Esophagus squamous epithelium (tissue), 5 donors: ENCODE results near the gene SEC14L6. TPM values are rescaled to one million over a fixed set of nuclear protein-coding genes. Genes with fewer than 3 reads are reported as not detected.
"Not testable (repeated sequence)": the region's sequence is repeated elsewhere in the genome, so short reads cannot be mapped to it uniquely, and the experiment has no call there.

Experiments
- DNase-seq: peaks from one replicate; lab custom pipeline; 2025; lab: John Stamatoyannopoulos, UW
- H3K27ac ChIP-seq, 4 donors: fragments of 200-600 bp; sonication (generic); one replicate each; pipeline ENCODE4 v1.5.1; 2016 to 2019; ENCODE audit warnings: mild to moderate bottlenecking in 1 of 4
- H3K27me3 ChIP-seq, 4 donors: fragments of 200-600 bp; sonication (generic); 1 replicate in 3 of 4; 2 replicates in 1 of 4; pipeline versions ENCODE4 v1.5.1 to v1.6.0; 2017 to 2021; ENCODE audit warnings: antibody characterized with exemption in 1 of 4
- H3K36me3 ChIP-seq, 3 donors: fragments of 200-600 bp; sonication (generic); one replicate each; pipeline ENCODE4 v1.5.1; 2016 to 2019
- H3K4me1 ChIP-seq, 3 donors: fragments of 200-600 bp; sonication (generic); one replicate each; pipeline ENCODE4 v1.5.1; 2017 to 2019
- H3K4me3 ChIP-seq, 4 donors: fragments of 200-600 bp; sonication (generic); 1 replicate in 3 of 4; 2 replicates in 1 of 4; pipeline ENCODE4 v1.5.1; 2016 to 2019; ENCODE audit warnings: mild to moderate bottlenecking in 2 of 4, moderate library complexity in 1 of 4
- H3K9me3 ChIP-seq, 3 donors: fragments of 200-600 bp; sonication (generic); one replicate each; pipeline ENCODE4 v1.5.1; 2016 to 2019
- POLR2A ChIP-seq, 4 donors: fragments of 450-650 bp; IDR thresholded peaks; one replicate each; pipeline ENCODE4 v1.6.1; 2017; ENCODE audit warnings: antibody characterized with exemption in 4 of 4, mild to moderate bottlenecking in 4 of 4, moderate library complexity in 3 of 4
- WGBS, 2 donors: methylation state at CpG; one replicate each; pipeline ENCODE4 v1.1.5; 2018; 5-methylcytosine and 5-hydroxymethylcytosine counted together
- intact Hi-C: fragments of 100-400 bp; cut with DNase I; formaldehyde crosslinking; loops from one replicate; pipeline ENCODE4 v1.15.0; 2022
- total RNA-seq, 4 donors: library from RNA; depleted of rRNA; stranded (reverse); fragments of >200 nt; gene quantifications; one replicate each; pipeline ENCODE4 v1.1.0, GENCODE V29; 2016
- TF ChIP-seq, protein P1 (sequence below), 6 experiments: fragments of 450-650 bp in 4 of 6; fragments of 200-600 bp in 2 of 6; sonication (generic) in 2 of 6; IDR thresholded peaks; one replicate each; pipeline ENCODE4 v1.5.1; 2016 to 2019; ENCODE audit warnings: antibody characterized with exemption in 6 of 6, mild to moderate bottlenecking in 4 of 6, moderate library complexity in 4 of 6
- donor health status: DM: yes; HTN: yes; CAD: no.

The SEC14L6 gene
- total RNA-seq, 4 donors from 2014 or later = 0.19 TPM; not detected in 3

DNA sequence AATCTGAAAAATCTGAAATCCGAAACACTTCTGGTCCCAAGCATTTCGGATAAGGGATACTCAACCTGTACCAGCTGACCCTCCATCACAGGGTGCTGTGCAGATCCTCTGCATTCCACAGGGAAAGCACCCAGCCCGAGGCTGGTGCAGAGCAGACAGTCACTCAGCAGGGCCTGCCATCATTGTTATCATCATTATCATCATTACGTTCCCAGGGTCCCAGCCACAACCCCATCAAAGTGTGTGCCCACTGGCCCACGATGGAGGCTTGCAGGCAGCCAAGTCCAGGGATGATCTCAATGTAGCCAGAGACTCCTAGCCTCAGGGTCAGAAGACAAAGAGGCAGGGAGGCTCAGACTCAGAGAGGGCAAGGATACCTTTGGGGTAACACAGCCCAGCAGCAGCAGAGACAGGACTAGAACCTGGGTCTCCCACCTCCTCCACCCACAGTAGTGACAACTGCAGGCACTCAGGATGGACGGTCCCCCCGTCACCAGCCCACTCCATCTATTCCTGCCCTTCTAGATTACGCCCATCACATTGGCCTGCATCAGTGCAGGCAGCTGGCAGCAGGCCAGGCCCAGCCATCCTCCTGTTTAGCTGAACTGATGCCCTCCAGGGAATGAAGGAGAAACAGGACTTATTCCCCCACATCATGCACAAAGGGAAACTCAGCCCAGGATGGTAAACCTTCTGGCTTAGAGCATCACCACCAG lies 17.7 kb upstream of the SEC14L6 start:
- Histone ChIP-seq H3K4me1 (peaks cover 0 to 6% (median 0%) of the 10 kb centered on the region in 3 donors), H3K27ac (no peak overlapping the region), H3K36me3 (no peaks in the 10 kb centered on the region), H3K27me3 (peaks cover 0 to 5% (median 0%) of the 10 kb centered on the region in 4 donors), H3K4me3 (no peak overlapping the region), H3K9me3 (no peaks in the 10 kb centered on the region)
- no peak for TF ChIP-seq POLR2A (IDR thresholded peaks at IDR 0.05)
- TF ChIP-seq, protein P1, sequence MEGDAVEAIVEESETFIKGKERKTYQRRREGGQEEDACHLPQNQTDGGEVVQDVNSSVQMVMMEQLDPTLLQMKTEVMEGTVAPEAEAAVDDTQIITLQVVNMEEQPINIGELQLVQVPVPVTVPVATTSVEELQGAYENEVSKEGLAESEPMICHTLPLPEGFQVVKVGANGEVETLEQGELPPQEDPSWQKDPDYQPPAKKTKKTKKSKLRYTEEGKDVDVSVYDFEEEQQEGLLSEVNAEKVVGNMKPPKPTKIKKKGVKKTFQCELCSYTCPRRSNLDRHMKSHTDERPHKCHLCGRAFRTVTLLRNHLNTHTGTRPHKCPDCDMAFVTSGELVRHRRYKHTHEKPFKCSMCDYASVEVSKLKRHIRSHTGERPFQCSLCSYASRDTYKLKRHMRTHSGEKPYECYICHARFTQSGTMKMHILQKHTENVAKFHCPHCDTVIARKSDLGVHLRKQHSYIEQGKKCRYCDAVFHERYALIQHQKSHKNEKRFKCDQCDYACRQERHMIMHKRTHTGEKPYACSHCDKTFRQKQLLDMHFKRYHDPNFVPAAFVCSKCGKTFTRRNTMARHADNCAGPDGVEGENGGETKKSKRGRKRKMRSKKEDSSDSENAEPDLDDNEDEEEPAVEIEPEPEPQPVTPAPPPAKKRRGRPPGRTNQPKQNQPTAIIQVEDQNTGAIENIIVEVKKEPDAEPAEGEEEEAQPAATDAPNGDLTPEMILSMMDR (IDR thresholded peaks at IDR 0.05) = no peak
- 65 to 80% methylated on average over 4 to 8 of the region's 8 CpGs for WGBS, 2 donors
- no peak for DNase-seq
- intact Hi-C loops = no loop called here

DNA sequence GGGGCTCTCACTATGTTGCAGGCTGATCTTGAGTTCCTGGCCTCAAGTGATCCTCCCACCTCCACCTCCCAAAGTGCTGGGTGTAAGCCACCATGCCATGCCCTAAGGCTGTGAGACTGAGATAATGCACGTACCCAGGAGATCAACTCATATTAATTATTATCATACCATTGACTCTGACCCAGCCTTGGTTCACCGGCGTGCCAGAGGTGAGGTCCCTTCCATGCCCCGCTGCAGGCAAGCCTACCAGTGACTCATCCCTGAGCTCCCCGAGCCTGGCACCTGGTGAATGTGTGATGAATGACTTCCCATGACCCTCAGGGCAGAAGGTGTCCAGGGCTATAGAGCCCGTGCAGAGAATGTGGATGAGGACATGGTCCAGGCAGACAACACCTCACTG lies 15.8 kb upstream of the SEC14L6 start:
- H3K27ac ChIP-seq = no peak overlapping the region
- intact Hi-C loops = no loop called here
- H3K27me3 ChIP-seq = peaks cover 0 to 5% (median 0%) of the 10 kb centered on the region in 4 donors
- H3K36me3 ChIP-seq = no peaks in the 10 kb centered on the region
- WGBS, 2 donors = 18 to 26% methylated on average over 2 to 3 of the region's 6 CpGs
- peaks cover 0 to 6% (median 0%) of the 10 kb centered on the region in 3 donors for H3K4me1 ChIP-seq
- DNase-seq = no peak
- no peaks in the 10 kb centered on the region for H3K9me3 ChIP-seq
- TF ChIP-seq, protein P1 (IDR thresholded peaks at IDR 0.05) = no peak
- TF ChIP-seq POLR2A (IDR thresholded peaks at IDR 0.05) = no peak
- H3K4me3 ChIP-seq = no peak overlapping the region

DNA sequence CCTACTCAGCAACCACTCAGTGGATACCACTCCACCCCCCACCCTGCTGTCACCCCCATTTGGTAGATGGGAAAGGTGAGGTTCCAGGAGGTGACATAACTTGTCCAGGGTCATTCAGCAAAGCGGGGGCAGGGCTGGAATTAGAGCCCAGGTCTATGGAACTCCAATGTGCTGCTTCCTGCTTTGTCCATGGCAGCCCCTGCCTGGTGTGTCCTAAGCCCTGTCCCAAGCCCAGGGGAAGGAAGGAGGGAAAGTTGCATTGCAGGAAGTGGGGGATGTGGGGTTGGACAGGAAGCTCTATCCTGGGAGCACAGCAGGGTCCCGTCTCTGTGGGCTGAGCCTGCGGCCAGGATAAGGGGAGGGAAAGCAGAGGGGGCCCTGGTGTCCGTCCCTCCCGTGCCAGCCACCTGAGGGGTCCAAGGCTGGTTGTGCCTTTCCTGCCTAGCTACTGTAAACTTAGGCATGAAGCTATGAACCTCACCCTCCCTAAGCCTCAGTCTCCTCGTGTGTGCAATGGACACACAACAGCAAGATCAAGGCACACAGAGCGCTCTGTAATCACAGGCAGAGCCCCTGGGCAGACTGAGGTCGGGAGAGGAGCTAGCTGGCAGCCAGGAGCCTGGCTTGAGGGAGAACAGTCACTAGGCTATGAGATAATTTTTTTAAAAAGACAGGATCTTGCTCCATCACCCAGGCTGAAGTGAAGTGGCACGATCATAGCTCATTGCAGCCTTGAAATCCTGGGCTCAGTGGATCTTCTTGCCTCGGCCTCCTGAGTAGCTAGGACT lies 15.1 kb upstream of the SEC14L6 start:
- H3K4me3 ChIP-seq = no peak overlapping the region
- H3K27me3 ChIP-seq = peaks cover 0 to 5% (median 0%) of the 10 kb centered on the region in 4 donors
- no peaks in the 10 kb centered on the region for H3K9me3 ChIP-seq
- intact Hi-C loops = no loop called here
- WGBS, 2 donors = 59 to 70% methylated on average over 3 to 4 of the region's 10 CpGs
- no peak overlapping the region for H3K27ac ChIP-seq
- no peaks in the 10 kb centered on the region for H3K36me3 ChIP-seq
- DNase-seq = no peak
- no peak for TF ChIP-seq POLR2A (IDR thresholded peaks at IDR 0.05)
- TF ChIP-seq, protein P1 (IDR thresholded peaks at IDR 0.05) = no peak
- H3K4me1 ChIP-seq = peaks cover 0 to 6% (median 0%) of the 10 kb centered on the region in 3 donors

DNA sequence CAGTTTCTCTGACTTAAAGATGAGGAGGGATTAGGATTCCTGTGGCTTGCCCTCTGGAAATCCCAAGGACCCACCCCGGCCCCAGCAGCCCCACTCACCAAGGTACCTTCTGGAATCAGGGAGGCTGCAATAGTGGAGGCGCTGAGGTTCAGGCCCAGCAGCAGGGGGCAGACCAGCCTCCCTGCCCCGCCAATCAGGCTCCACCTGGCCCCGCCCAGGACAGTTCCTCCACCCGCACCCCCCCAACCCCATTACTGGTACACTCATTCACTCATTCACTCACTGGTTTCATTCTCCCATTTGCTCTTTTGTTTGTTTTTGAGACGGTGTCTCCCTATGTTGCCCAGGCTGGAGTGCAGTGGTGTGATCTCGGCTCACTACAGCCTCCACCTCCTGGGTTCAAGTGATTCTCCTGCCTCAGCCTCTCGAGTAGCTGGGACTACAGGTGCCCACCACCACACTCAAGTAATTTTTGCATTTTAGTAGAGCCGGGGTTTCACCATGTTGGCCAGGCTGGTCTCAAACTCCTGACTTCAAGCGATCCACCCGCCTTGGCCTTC lies 14.2 kb upstream of the SEC14L6 start:
- DNase-seq, H3K36me3 ChIP-seq, H3K27me3 ChIP-seq, H3K27ac ChIP-seq, H3K9me3 ChIP-seq, intact Hi-C loops, H3K4me1 ChIP-seq, H3K4me3 ChIP-seq: not testable (repeated sequence)
- WGBS, 2 donors = 78 to 84% methylated on average over 7 to 10 of the region's 11 CpGs

DNA sequence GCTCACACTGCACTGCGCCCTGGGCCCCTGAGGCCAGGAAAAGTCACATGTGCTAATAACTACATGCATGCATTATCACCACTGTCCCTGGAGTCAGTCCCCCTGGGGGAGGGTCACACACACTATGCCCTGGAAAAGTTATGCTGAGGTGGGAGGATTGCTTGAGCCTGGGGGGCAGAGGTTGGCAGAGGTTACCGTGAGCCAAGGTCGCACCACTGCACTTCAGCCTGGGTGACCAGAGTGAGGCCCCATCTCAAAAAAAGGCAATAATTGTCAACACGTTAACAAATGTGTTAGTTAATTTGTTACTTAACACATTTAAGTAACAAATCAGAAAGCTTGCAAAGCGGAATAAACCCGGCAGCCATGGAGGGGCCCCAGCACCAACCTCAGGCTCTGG lies 13.3 kb upstream of the SEC14L6 start:
- Histone ChIP-seq H3K36me3 (no peaks in the 10 kb centered on the region), H3K4me1 (peaks cover 0 to 6% (median 0%) of the 10 kb centered on the region in 3 donors), H3K27ac (no peak overlapping the region), H3K27me3 (peaks cover 0 to 3% (median 0%) of the 10 kb centered on the region in 4 donors), H3K9me3 (no peaks in the 10 kb centered on the region), H3K4me3 (no peak overlapping the region)
- intact Hi-C loops = no loop called here
- TF ChIP-seq POLR2A (IDR thresholded peaks at IDR 0.05) = no peak
- TF ChIP-seq, protein P1 (IDR thresholded peaks at IDR 0.05) = no peak
- no peak for DNase-seq
- WGBS, 2 donors = 64 to 68% methylated on average over 5 to 6 of the region's 6 CpGs
